ENCODE data around the gene NOC4L.

The NOC4L gene

DNA sequence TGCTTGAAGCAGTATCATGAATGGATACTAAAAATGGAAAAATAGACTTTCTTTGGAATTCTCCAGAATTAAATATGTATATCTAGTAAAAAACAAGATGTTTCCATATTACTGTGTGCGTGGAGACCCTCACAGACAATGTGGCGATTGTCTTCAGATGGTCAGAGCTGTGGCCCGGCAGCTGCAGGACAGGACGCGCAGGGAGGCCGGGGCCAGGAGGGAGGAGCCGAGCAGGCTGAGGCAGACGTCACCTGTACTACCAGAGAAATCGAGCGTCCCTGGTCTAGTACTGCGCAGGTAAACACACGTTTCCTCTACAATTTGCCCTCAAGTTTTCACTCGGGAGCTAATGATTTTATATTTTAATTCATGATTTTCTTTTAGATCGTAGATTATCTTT, 23.0 kb upstream of the NOC4L start:
- H3K4me3 ChIP-seq (ENCODE audit: low read depth, low read length), result no peak overlapping the region
- no peak for TF ChIP-seq CTCF (IDR thresholded peaks at IDR 0.05; ENCODE audit: low read depth, low read length, missing control alignments)
- no peak for DNase-seq (ENCODE audit: low read depth)

GRCh38 chr12:132123970-132124765, 20.1 kb upstream of the NOC4L start:
- H3K4me3 ChIP-seq (ENCODE audit: low read depth, low read length), result no peak overlapping the region
- no peak for DNase-seq (ENCODE audit: low read depth)
- TF ChIP-seq CTCF (IDR thresholded peaks at IDR 0.05; ENCODE audit: low read depth, low read length, missing control alignments), result no peak

- TF ChIP-seq CTCF (IDR thresholded peaks at IDR 0.05; ENCODE audit: low read depth, low read length, missing control alignments), result no peak
- H3K4me3 ChIP-seq (ENCODE audit: low read depth, low read length), result no peak overlapping the region
- DNase-seq (ENCODE audit: low read depth), result no peak
These were observed 19.4 kb upstream of the NOC4L start for GRCh38 chr12:132124766-132125425.

- no peak overlapping the region for H3K4me3 ChIP-seq (ENCODE audit: low read depth, low read length)
- TF ChIP-seq CTCF (IDR thresholded peaks at IDR 0.05; ENCODE audit: low read depth, low read length, missing control alignments), result no peak
- DNase-seq (ENCODE audit: low read depth), result no peak
These were observed 18.5 kb upstream of the NOC4L start for GRCh38 chr12:132125736-132126135.

DNA sequence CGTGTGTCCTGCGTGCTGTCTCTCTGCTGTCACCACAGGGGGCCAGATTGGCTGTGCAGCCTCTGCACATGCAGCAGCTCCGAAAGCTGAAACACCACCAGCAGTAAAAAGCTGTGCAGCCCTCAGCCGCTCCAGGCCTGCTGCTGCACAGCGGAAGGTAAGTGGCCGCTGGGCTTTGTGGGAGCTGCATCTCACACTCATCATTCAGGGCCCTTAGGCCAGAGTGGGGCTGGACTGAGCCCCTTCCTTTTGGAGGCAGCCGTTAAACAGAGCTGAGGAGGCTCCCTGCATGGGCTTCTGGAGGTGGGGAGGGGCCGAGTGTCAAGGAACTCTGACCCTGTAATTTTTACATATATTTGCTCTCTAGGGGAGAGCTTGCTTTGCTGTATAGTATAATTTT, 17.2 kb upstream of the NOC4L start:
- no peak for TF ChIP-seq CTCF (IDR thresholded peaks at IDR 0.05; ENCODE audit: low read depth, low read length, missing control alignments)
- no peak overlapping the region for H3K4me3 ChIP-seq (ENCODE audit: low read depth, low read length)
- DNase-seq (ENCODE audit: low read depth), result no peak

- no peak for DNase-seq (ENCODE audit: low read depth)
- H3K4me3 ChIP-seq (ENCODE audit: low read depth, low read length), result no peak overlapping the region
- TF ChIP-seq CTCF (IDR thresholded peaks at IDR 0.05; ENCODE audit: low read depth, low read length, missing control alignments), result no peak
These were observed 15.2 kb upstream of the NOC4L start for GRCh38 chr12:132129007-132129406.

Measured in GM12864 (cell line).